Esophagus squamous epithelium (tissue), 5 donors: ENCODE data around the gene CALHM1. TPM values are rescaled to one million over a fixed set of nuclear protein-coding genes. Genes with fewer than 3 reads are reported as not detected.
A peak's percentile ranks its signal among the peaks of the same experiment; 100 is the strongest.
"Not testable (repeated sequence)": the region's sequence is repeated elsewhere in the genome, so short reads cannot be mapped to it uniquely, and the experiment has no call there.

ENCODE experiments used
- DNase-seq: peaks from one replicate; lab custom pipeline; 2025; lab: John Stamatoyannopoulos, UW
- H3K27ac ChIP-seq, 4 donors: fragments of 200-600 bp; sonication (generic); one replicate each; pipeline ENCODE4 v1.5.1; 2016 to 2019; ENCODE audit warnings: mild to moderate bottlenecking in 1 of 4
- H3K27me3 ChIP-seq, 4 donors: fragments of 200-600 bp; sonication (generic); 1 replicate in 3 of 4; 2 replicates in 1 of 4; pipeline versions ENCODE4 v1.5.1 to v1.6.0; 2017 to 2021; ENCODE audit warnings: antibody characterized with exemption in 1 of 4
- H3K36me3 ChIP-seq, 3 donors: fragments of 200-600 bp; sonication (generic); one replicate each; pipeline ENCODE4 v1.5.1; 2016 to 2019
- H3K4me1 ChIP-seq, 3 donors: fragments of 200-600 bp; sonication (generic); one replicate each; pipeline ENCODE4 v1.5.1; 2017 to 2019
- H3K4me3 ChIP-seq, 4 donors: fragments of 200-600 bp; sonication (generic); 1 replicate in 3 of 4; 2 replicates in 1 of 4; pipeline ENCODE4 v1.5.1; 2016 to 2019; ENCODE audit warnings: mild to moderate bottlenecking in 2 of 4, moderate library complexity in 1 of 4
- H3K9me3 ChIP-seq, 3 donors: fragments of 200-600 bp; sonication (generic); one replicate each; pipeline ENCODE4 v1.5.1; 2016 to 2019
- CTCF ChIP-seq, 6 experiments: fragments of 450-650 bp in 4 of 6; fragments of 200-600 bp in 2 of 6; sonication (generic) in 2 of 6; IDR thresholded peaks; one replicate each; pipeline ENCODE4 v1.5.1; 2016 to 2019; ENCODE audit warnings: antibody characterized with exemption in 6 of 6, mild to moderate bottlenecking in 4 of 6, moderate library complexity in 4 of 6
- POLR2A ChIP-seq, 4 donors: fragments of 450-650 bp; IDR thresholded peaks; one replicate each; pipeline ENCODE4 v1.6.1; 2017; ENCODE audit warnings: antibody characterized with exemption in 4 of 4, mild to moderate bottlenecking in 4 of 4, moderate library complexity in 3 of 4
- WGBS, 2 donors: methylation state at CpG; one replicate each; pipeline ENCODE4 v1.1.5; 2018; 5-methylcytosine and 5-hydroxymethylcytosine counted together
- intact Hi-C: fragments of 100-400 bp; cut with DNase I; formaldehyde crosslinking; loops from one replicate; pipeline ENCODE4 v1.15.0; 2022
- total RNA-seq, 4 donors: library from RNA; depleted of rRNA; stranded (reverse); fragments of >200 nt; gene quantifications; one replicate each; pipeline ENCODE4 v1.1.0, GENCODE V29; 2016
- donor health status: DM: yes; HTN: yes; CAD: no.

CALHM1 gene
- total RNA-seq, 4 donors from 2014 or later = not detected

GRCh38 chr10:103423748-103424147 is 35.0 kb downstream of the CALHM1 start:
- Histone ChIP-seq H3K4me3 (no peak overlapping the region), H3K36me3 (peaks cover 36 to 100% (median 36%) of the 10 kb centered on the region in 3 donors), H3K27me3 (no peaks in the 10 kb centered on the region), H3K9me3 (no peaks in the 10 kb centered on the region), H3K4me1 (no peaks in the 10 kb centered on the region), H3K27ac (no peak overlapping the region)
- WGBS, 2 donors = 84 to 93% methylated on average over 4 to 5 of the region's 5 CpGs
- DNase-seq = no peak
- TF ChIP-seq POLR2A (IDR thresholded peaks at IDR 0.05) = no peak
- TF ChIP-seq CTCF (IDR thresholded peaks at IDR 0.05) = no peak
- intact Hi-C loops = no loop called here

- Histone ChIP-seq H3K27me3 (no peaks in the 10 kb centered on the region), H3K9me3 (no peaks in the 10 kb centered on the region), H3K36me3 (peaks cover 57 to 100% (median 70%) of the 10 kb centered on the region in 3 donors), H3K27ac (no peak overlapping the region), H3K4me3 (no peak overlapping the region), H3K4me1 (no peaks in the 10 kb centered on the region)
- TF ChIP-seq CTCF (IDR thresholded peaks at IDR 0.05) (no peak), POLR2A (IDR thresholded peaks at IDR 0.05) (no peak)
- DNase-seq = no peak
- 90 to 95% methylated on average over 4 of the region's 4 CpGs for WGBS, 2 donors
- intact Hi-C loops = loop anchor here (5.0 kb wide), 1 partner anchor 63 kb away; no protein-coding TSS in a partner anchor
Measured at GRCh38 chr10:103419101-103419500, 39.6 kb downstream of the CALHM1 start.

- 83 to 95% methylated on average over 4 to 5 of the region's 5 CpGs for WGBS, 2 donors
- H3K4me3 ChIP-seq = no peak overlapping the region
- no peak overlapping the region for H3K27ac ChIP-seq
- H3K4me1 ChIP-seq = no peaks in the 10 kb centered on the region
- DNase-seq = no peak
- peaks cover 70 to 100% (median 74%) of the 10 kb centered on the region in 3 donors for H3K36me3 ChIP-seq
- TF ChIP-seq POLR2A (IDR thresholded peaks at IDR 0.05) (no peak), CTCF (IDR thresholded peaks at IDR 0.05) (no peak)
- no peaks in the 10 kb centered on the region for H3K9me3 ChIP-seq
- intact Hi-C loops = loop anchor here (5.0 kb wide), 1 partner anchor 65 kb away; no protein-coding TSS in a partner anchor
- H3K27me3 ChIP-seq = no peaks in the 10 kb centered on the region
Measured at GRCh38 chr10:103417601-103418000, 41.1 kb downstream of the CALHM1 start.

GRCh38 chr10:103417148-103417469 is 41.6 kb downstream of the CALHM1 start:
- intact Hi-C loops = loop anchor here (5.0 kb wide), 1 partner anchor 65 kb away; no protein-coding TSS in a partner anchor
- 78 to 79% methylated on average over 4 to 5 of the region's 5 CpGs for WGBS, 2 donors
- not testable (repeated sequence) for H3K27me3 ChIP-seq, H3K9me3 ChIP-seq, H3K27ac ChIP-seq, H3K4me1 ChIP-seq, H3K4me3 ChIP-seq, DNase-seq
- peaks cover 70 to 100% (median 77%) of the 10 kb centered on the region in 3 donors for H3K36me3 ChIP-seq

- H3K4me3 ChIP-seq = no peak overlapping the region
- DNase-seq = peak; percentile 19
- intact Hi-C loops = loop anchor here (5.0 kb wide), 1 partner anchor 66 kb away; no protein-coding TSS in a partner anchor
- TF ChIP-seq POLR2A (IDR thresholded peaks at IDR 0.05) (no peak), CTCF (IDR thresholded peaks at IDR 0.05) (peak; percentile 49 to 65 (median 60))
- no peaks in the 10 kb centered on the region for H3K27me3 ChIP-seq
- no peaks in the 10 kb centered on the region for H3K9me3 ChIP-seq
- H3K4me1 ChIP-seq = no peaks in the 10 kb centered on the region
- H3K27ac ChIP-seq = no peak overlapping the region
- peaks cover 70 to 100% (median 80%) of the 10 kb centered on the region in 3 donors for H3K36me3 ChIP-seq
- 34 to 50% methylated on average over 7 to 8 of the region's 8 CpGs for WGBS, 2 donors
Measured at GRCh38 chr10:103416436-103417147, 42.1 kb downstream of the CALHM1 start.
